GM23338 (cell line): ENCODE data around the gene FAM53A. TPM values are rescaled to one million over a fixed set of nuclear protein-coding genes. Genes with fewer than 3 reads are reported as not detected.

ENCODE experiments used
- ATAC-seq: fragments of 200-7000 bp; cut with Tn5 transposase; 3 replicates; pipeline ENCODE4 v1.9.1; 2020
- DNase-seq: peaks from one replicate; pipeline ENCODE4 v3.0.0-alpha.2; 2015; ENCODE audit warnings: low spot score
- H2AFZ ChIP-seq: fragments of 200-600 bp; sonication (generic); 2 replicates; pipeline ENCODE4 v1.8.0; 2016; ENCODE audit warnings: antibody characterized with exemption, mild to moderate bottlenecking, moderate library complexity
- H3F3A ChIP-seq: fragments of 200-600 bp; sonication (generic); replicated peaks from 2 replicates; pipeline ENCODE4 v1.8.0; 2017; ENCODE audit warnings: antibody characterized with exemption, mixed run types, low read depth
- H3K27ac ChIP-seq: fragments of 200-600 bp; sonication (generic); 2 replicates; pipeline ENCODE4 v1.6.1; 2016; ENCODE audit warnings: low read depth
- H3K27me3 ChIP-seq: fragments of 200-600 bp; sonication (generic); 2 replicates; pipeline ENCODE4 v1.8.0; 2016; ENCODE audit warnings: mild to moderate bottlenecking, mixed run types, moderate library complexity; ENCODE audit not compliant: insufficient read depth
- H3K36me3 ChIP-seq: fragments of 200-600 bp; sonication (generic); 2 replicates; pipeline ENCODE4 v1.8.0; 2016; ENCODE audit warnings: mild to moderate bottlenecking; ENCODE audit not compliant: insufficient read depth
- H3K4me1 ChIP-seq: fragments of 200-600 bp; sonication (generic); 2 replicates; pipeline ENCODE4 v1.8.0; 2016; ENCODE audit warnings: mild to moderate bottlenecking, moderate library complexity; ENCODE audit not compliant: insufficient read depth
- H3K4me2 ChIP-seq: fragments of 200-600 bp; sonication (generic); 2 replicates; pipeline ENCODE4 v1.7.1; 2017; ENCODE audit warnings: mixed run types
- H3K4me3 ChIP-seq: fragments of 200-600 bp; sonication (generic); 2 replicates; pipeline ENCODE4 v1.6.1; 2016; ENCODE audit warnings: mixed run types
- H3K79me2 ChIP-seq: fragments of 200-600 bp; sonication (generic); replicated peaks from 2 replicates; pipeline ENCODE4 v1.8.0; 2017; ENCODE audit warnings: mild to moderate bottlenecking; ENCODE audit not compliant: insufficient read depth
- H3K9me2 ChIP-seq: fragments of 200-600 bp; sonication (generic); 2 replicates; pipeline ENCODE4 v1.8.0; 2017; ENCODE audit not compliant: insufficient read depth
- H4K20me1 ChIP-seq: fragments of 200-600 bp; sonication (generic); replicated peaks from 2 replicates; pipeline ENCODE4 v1.8.0; 2017; ENCODE audit warnings: mild to moderate bottlenecking; ENCODE audit not compliant: insufficient read depth
- H3K27ac Mint-ChIP-seq: 2 replicates; pipeline ENCODE4 v1.8.0; 2020; ENCODE audit warnings: inconsistent platforms, mild to moderate bottlenecking, moderate library complexity, mixed read lengths
- H3K27me3 Mint-ChIP-seq: 3 replicates; pipeline ENCODE4 v1.8.0; 2022; ENCODE audit warnings: low read depth, mild to moderate bottlenecking, moderate library complexity, mixed read lengths, inconsistent platforms; ENCODE audit not compliant: insufficient read depth, poor library complexity
- H3K36me3 Mint-ChIP-seq: 3 replicates; pipeline ENCODE4 v1.8.0; 2021; ENCODE audit warnings: low read depth, mild to moderate bottlenecking, inconsistent platforms, moderate library complexity, mixed read lengths
- H3K4me1 Mint-ChIP-seq: 3 replicates; pipeline ENCODE4 v1.8.0; 2020; ENCODE audit warnings: mild to moderate bottlenecking, inconsistent platforms, mixed read lengths
- H3K4me3 Mint-ChIP-seq: 3 replicates; pipeline ENCODE4 v1.8.0; 2021; ENCODE audit warnings: moderate library complexity, mild to moderate bottlenecking, inconsistent platforms, mixed read lengths
- H3K9me3 Mint-ChIP-seq: 3 replicates; pipeline ENCODE4 v1.8.0; 2020; ENCODE audit warnings: moderate library complexity, mild to moderate bottlenecking, inconsistent platforms, mixed read lengths
- ETS1 ChIP-seq: IDR thresholded peaks from 2 replicates; pipeline ENCODE4 v1.6.1; 2016; ENCODE audit warnings: antibody characterized with exemption
- EZH2 ChIP-seq: fragments of 200-600 bp; sonication (generic); IDR thresholded peaks from one replicate; pipeline ENCODE4 v1.8.0; 2017; ENCODE audit warnings: antibody characterized with exemption, mild to moderate bottlenecking, low read depth; ENCODE audit not compliant: unreplicated experiment
- EZH2phosphoT487 ChIP-seq: fragments of 200-600 bp; sonication (generic); IDR thresholded peaks from one replicate; pipeline ENCODE4 v1.8.1; 2018; ENCODE audit warnings: antibody characterized with exemption; ENCODE audit not compliant: unreplicated experiment
- JUNB ChIP-seq: IDR thresholded peaks from one replicate; pipeline ENCODE4 v1.6.1; 2016; ENCODE audit warnings: antibody characterized with exemption; ENCODE audit not compliant: unreplicated experiment
- NANOG ChIP-seq: IDR thresholded peaks from 2 replicates; pipeline ENCODE4 v1.6.1; 2016; ENCODE audit warnings: antibody characterized with exemption, borderline replicate concordance
- POLR2AphosphoS5 ChIP-seq: IDR thresholded peaks from 2 replicates; pipeline ENCODE4 v1.6.1; 2016; ENCODE audit warnings: antibody characterized with exemption, low read depth
- ZNF114 ChIP-seq: fragments of 250-450 bp; sonication (Bioruptor Pico); IDR thresholded peaks from 2 replicates; pipeline ENCODE4 v1.5.0; 2020; ENCODE audit warnings: mild to moderate bottlenecking, moderate library complexity
- ZNF331 ChIP-seq: fragments of 250-450 bp; sonication (Bioruptor Pico); IDR thresholded peaks from 2 replicates; pipeline ENCODE4 v1.5.0; 2020; ENCODE audit warnings: low read depth, mild to moderate bottlenecking, moderate library complexity
- polyA plus RNA-seq: library from polyadenylated mRNA; unstranded; fragments of >200 nt; fragmentation: Nextera tagmentation; extraction: Ambion mirVana; gene quantifications from 2 replicates; pipeline ENCODE4 v1.2.1, GENCODE V29; 2016
- total RNA-seq: library from RNA; depleted of rRNA; stranded (reverse); fragments of >200 nt; shearing (Covaris generic); gene quantifications from 2 replicates; pipeline ENCODE4 v1.2.3, GENCODE V29; 2014
- TF ChIP-seq, protein P1 (sequence below): fragments of 250-450 bp; sonication (Bioruptor Pico); IDR thresholded peaks from 2 replicates; pipeline ENCODE4 v1.5.0; 2020; ENCODE audit warnings: mild to moderate bottlenecking, moderate library complexity
- TF ChIP-seq, protein P2 (sequence below): IDR thresholded peaks from one replicate; pipeline ENCODE4 v1.6.1; 2018; ENCODE audit warnings: antibody characterized with exemption; ENCODE audit not compliant: unreplicated experiment
- TF ChIP-seq, protein P3 (sequence below), 2 experiments: fragments of 200-600 bp in 1 of 2; sonication (generic) in 1 of 2; conservative IDR thresholded peaks; 2 replicates each; pipeline versions ENCODE4 v1.5.1 to v1.6.1; 2016 to 2017; ENCODE audit warnings: antibody characterized with exemption in 2 of 2, low read depth in 2 of 2, mild to moderate bottlenecking in 2 of 2, moderate library complexity in 1 of 2

FAM53A gene
- total and polyA plus RNA-seq, 2 experiments from 2014 or later = 1.1 to 3.1 TPM

GRCh38 chr4:1711055-1711570 is 27.0 kb upstream of the FAM53A start (continued):
- TF ChIP-seq, protein P1, sequence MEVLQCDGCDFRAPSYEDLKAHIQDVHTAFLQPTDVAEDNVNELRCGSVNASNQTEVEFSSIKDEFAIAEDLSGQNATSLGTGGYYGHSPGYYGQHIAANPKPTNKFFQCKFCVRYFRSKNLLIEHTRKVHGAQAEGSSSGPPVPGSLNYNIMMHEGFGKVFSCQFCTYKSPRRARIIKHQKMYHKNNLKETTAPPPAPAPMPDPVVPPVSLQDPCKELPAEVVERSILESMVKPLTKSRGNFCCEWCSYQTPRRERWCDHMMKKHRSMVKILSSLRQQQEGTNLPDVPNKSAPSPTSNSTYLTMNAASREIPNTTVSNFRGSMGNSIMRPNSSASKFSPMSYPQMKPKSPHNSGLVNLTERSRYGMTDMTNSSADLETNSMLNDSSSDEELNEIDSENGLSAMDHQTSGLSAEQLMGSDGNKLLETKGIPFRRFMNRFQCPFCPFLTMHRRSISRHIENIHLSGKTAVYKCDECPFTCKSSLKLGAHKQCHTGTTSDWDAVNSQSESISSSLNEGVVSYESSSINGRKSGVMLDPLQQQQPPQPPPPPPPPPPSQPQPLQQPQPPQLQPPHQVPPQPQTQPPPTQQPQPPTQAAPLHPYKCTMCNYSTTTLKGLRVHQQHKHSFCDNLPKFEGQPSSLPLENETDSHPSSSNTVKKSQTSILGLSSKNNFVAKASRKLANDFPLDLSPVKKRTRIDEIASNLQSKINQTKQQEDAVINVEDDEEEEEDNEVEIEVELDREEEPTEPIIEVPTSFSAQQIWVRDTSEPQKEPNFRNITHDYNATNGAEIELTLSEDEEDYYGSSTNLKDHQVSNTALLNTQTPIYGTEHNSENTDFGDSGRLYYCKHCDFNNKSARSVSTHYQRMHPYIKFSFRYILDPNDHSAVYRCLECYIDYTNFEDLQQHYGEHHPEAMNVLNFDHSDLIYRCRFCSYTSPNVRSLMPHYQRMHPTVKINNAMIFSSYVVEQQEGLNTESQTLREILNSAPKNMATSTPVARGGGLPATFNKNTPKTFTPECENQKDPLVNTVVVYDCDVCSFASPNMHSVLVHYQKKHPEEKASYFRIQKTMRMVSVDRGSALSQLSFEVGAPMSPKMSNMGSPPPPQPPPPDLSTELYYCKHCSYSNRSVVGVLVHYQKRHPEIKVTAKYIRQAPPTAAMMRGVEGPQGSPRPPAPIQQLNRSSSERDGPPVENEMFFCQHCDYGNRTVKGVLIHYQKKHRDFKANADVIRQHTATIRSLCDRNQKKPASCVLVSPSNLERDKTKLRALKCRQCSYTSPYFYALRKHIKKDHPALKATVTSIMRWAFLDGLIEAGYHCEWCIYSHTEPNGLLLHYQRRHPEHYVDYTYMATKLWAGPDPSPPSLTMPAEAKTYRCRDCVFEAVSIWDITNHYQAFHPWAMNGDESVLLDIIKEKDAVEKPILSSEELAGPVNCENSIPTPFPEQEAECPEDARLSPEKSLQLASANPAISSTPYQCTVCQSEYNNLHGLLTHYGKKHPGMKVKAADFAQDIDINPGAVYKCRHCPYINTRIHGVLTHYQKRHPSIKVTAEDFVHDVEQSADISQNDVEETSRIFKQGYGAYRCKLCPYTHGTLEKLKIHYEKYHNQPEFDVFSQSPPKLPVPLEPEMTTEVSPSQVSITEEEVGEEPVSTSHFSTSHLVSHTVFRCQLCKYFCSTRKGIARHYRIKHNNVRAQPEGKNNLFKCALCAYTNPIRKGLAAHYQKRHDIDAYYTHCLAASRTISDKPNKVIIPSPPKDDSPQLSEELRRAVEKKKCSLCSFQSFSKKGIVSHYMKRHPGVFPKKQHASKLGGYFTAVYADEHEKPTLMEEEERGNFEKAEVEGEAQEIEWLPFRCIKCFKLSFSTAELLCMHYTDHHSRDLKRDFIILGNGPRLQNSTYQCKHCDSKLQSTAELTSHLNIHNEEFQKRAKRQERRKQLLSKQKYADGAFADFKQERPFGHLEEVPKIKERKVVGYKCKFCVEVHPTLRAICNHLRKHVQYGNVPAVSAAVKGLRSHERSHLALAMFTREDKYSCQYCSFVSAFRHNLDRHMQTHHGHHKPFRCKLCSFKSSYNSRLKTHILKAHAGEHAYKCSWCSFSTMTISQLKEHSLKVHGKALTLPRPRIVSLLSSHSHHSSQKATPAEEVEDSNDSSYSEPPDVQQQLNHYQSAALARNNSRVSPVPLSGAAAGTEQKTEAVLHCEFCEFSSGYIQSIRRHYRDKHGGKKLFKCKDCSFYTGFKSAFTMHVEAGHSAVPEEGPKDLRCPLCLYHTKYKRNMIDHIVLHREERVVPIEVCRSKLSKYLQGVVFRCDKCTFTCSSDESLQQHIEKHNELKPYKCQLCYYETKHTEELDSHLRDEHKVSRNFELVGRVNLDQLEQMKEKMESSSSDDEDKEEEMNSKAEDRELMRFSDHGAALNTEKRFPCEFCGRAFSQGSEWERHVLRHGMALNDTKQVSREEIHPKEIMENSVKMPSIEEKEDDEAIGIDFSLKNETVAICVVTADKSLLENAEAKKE (CRISPR knock-in tag) = no peak

DNA sequence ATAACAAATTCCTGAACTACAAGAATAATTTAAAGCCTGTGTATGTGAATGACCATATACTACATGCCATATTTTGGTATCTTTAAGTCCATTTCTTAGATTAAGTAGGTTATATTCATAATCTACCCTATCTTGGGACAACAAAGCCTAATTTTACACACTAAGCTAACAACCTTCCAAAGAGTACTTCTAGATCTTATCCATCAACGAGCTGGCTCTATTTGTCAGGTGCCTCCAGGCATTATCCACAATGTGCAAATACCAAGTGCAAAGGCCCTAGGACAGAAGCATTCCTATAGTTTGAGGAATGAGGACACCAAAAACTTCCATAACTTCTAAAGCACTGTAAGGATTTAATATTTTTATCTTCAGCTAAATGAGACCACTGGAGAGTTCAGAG is 24.5 kb upstream of the FAM53A start:
- Mint-ChIP-seq H3K4me1 (peaks cover 12% of the 10 kb centered on the region), H3K9me3 (no peaks in the 10 kb centered on the region), H3K27ac (no peak overlapping the region), H3K27me3 (peaks cover 16% of the 10 kb centered on the region), H3K36me3 (peaks cover 51% of the 10 kb centered on the region), H3K4me3 (no peak overlapping the region)
- ATAC-seq (no peak), DNase-seq (no peak)
- Histone ChIP-seq H3K27me3 (no peaks in the 10 kb centered on the region), H3K79me2 (peaks cover 79% of the 10 kb centered on the region), H3K36me3 (0 out of 2 replicates have a peak, but pooled peaks cover 4% of the 10 kb centered on the region), H3K27ac (no peak overlapping the region), H3K9me2 (no peaks in the 10 kb centered on the region), H3K4me3 (no peak overlapping the region), H4K20me1 (peaks cover 29% of the 10 kb centered on the region), H3F3A (peaks cover 8% of the 10 kb centered on the region; the same call in 1 of the 2 replicates), H3K4me2 (no peak overlapping the region), H2AFZ (no peak overlapping the region), H3K4me1 (peaks cover 5% of the 10 kb centered on the region; the same call in 1 of the 2 replicates)
- TF ChIP-seq, protein P2, sequence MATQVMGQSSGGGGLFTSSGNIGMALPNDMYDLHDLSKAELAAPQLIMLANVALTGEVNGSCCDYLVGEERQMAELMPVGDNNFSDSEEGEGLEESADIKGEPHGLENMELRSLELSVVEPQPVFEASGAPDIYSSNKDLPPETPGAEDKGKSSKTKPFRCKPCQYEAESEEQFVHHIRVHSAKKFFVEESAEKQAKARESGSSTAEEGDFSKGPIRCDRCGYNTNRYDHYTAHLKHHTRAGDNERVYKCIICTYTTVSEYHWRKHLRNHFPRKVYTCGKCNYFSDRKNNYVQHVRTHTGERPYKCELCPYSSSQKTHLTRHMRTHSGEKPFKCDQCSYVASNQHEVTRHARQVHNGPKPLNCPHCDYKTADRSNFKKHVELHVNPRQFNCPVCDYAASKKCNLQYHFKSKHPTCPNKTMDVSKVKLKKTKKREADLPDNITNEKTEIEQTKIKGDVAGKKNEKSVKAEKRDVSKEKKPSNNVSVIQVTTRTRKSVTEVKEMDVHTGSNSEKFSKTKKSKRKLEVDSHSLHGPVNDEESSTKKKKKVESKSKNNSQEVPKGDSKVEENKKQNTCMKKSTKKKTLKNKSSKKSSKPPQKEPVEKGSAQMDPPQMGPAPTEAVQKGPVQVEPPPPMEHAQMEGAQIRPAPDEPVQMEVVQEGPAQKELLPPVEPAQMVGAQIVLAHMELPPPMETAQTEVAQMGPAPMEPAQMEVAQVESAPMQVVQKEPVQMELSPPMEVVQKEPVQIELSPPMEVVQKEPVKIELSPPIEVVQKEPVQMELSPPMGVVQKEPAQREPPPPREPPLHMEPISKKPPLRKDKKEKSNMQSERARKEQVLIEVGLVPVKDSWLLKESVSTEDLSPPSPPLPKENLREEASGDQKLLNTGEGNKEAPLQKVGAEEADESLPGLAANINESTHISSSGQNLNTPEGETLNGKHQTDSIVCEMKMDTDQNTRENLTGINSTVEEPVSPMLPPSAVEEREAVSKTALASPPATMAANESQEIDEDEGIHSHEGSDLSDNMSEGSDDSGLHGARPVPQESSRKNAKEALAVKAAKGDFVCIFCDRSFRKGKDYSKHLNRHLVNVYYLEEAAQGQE = no peak
- TF ChIP-seq EZH2phosphoT487 (no peak), EZH2 (no peak), ZNF331 (CRISPR knock-in tag) (no peak), NANOG (no peak), ETS1 (no peak), POLR2AphosphoS5 (no peak), JUNB (no peak), ZNF114 (CRISPR knock-in tag) (no peak)
- TF ChIP-seq, protein P3, sequence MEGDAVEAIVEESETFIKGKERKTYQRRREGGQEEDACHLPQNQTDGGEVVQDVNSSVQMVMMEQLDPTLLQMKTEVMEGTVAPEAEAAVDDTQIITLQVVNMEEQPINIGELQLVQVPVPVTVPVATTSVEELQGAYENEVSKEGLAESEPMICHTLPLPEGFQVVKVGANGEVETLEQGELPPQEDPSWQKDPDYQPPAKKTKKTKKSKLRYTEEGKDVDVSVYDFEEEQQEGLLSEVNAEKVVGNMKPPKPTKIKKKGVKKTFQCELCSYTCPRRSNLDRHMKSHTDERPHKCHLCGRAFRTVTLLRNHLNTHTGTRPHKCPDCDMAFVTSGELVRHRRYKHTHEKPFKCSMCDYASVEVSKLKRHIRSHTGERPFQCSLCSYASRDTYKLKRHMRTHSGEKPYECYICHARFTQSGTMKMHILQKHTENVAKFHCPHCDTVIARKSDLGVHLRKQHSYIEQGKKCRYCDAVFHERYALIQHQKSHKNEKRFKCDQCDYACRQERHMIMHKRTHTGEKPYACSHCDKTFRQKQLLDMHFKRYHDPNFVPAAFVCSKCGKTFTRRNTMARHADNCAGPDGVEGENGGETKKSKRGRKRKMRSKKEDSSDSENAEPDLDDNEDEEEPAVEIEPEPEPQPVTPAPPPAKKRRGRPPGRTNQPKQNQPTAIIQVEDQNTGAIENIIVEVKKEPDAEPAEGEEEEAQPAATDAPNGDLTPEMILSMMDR (conservative IDR thresholded peaks at IDR 0.05; ENCODE audit: low read depth in 2 of 2) = no peak
